Tibial artery (tissue), 4 donors: ENCODE data around the gene CORO2B.

Experiments used
- DNase-seq, 2 donors: peaks; one replicate each; pipeline ENCODE4 v3.0.0-alpha.2; 2019
- H3K27ac ChIP-seq, 2 donors: fragments of 200-600 bp; sonication (generic) in 1 of 2; 1 replicate in 1 of 2; 2 replicates in 1 of 2; pipeline ENCODE4 v1.5.1; 2018 to 2019; ENCODE audit warnings: mild to moderate bottlenecking in 1 of 2
- H3K27me3 ChIP-seq, 2 donors: fragments of 200-600 bp; sonication (generic) in 1 of 2; one replicate each; pipeline versions ENCODE4 v1.5.1 to v1.6.0; 2016 to 2019
- H3K36me3 ChIP-seq, 3 donors: fragments of 200-600 bp; sonication (generic) in 2 of 3; one replicate each; pipeline ENCODE4 v1.5.1; 2016 to 2019; ENCODE audit warnings: mild to moderate bottlenecking in 2 of 3
- H3K4me1 ChIP-seq, 4 donors: fragments of 200-600 bp; sonication (generic) in 2 of 4; 1 replicate in 3 of 4; 2 replicates in 1 of 4; pipeline ENCODE4 v1.5.1; 2016 to 2019
- H3K4me3 ChIP-seq, 2 donors: fragments of 200-600 bp; sonication (generic) in 1 of 2; 1 replicate in 1 of 2; 2 replicates in 1 of 2; pipeline ENCODE4 v1.5.1; 2018 to 2019; ENCODE audit warnings: mild to moderate bottlenecking in 2 of 2
- H3K9me3 ChIP-seq, 3 donors: fragments of 200-600 bp; sonication (generic) in 1 of 3; one replicate each; pipeline ENCODE4 v1.5.1; 2016 to 2019
- intact Hi-C: fragments of 100-400 bp; cut with DNase I; formaldehyde crosslinking; loops from one replicate; pipeline ENCODE4 v1.15.0; 2023; ENCODE audit warnings: low total_unique reads
- TF ChIP-seq, protein P1 (sequence below), 2 experiments: fragments of 200-600 bp in 1 of 2; fragments of 450-650 bp in 1 of 2; IDR thresholded peaks; one replicate each; pipeline ENCODE4 v1.5.1; 2017 to 2019; ENCODE audit warnings: antibody characterized with exemption in 2 of 2, mild to moderate bottlenecking in 1 of 2, moderate library complexity in 1 of 2

CORO2B gene

GRCh38 chr15:68773036-68773435 is 194.2 kb downstream of the CORO2B start:
- Histone ChIP-seq H3K27ac (no peak overlapping the region), H3K36me3 (peaks cover 0 to 7% (median 0%) of the 10 kb centered on the region in 3 donors), H3K9me3 (no peaks in the 10 kb centered on the region), H3K27me3 (no peaks in the 10 kb centered on the region), H3K4me1 (peaks cover 0 to 29% (median 21%) of the 10 kb centered on the region in 4 donors), H3K4me3 (no peak overlapping the region)
- TF ChIP-seq, protein P1, sequence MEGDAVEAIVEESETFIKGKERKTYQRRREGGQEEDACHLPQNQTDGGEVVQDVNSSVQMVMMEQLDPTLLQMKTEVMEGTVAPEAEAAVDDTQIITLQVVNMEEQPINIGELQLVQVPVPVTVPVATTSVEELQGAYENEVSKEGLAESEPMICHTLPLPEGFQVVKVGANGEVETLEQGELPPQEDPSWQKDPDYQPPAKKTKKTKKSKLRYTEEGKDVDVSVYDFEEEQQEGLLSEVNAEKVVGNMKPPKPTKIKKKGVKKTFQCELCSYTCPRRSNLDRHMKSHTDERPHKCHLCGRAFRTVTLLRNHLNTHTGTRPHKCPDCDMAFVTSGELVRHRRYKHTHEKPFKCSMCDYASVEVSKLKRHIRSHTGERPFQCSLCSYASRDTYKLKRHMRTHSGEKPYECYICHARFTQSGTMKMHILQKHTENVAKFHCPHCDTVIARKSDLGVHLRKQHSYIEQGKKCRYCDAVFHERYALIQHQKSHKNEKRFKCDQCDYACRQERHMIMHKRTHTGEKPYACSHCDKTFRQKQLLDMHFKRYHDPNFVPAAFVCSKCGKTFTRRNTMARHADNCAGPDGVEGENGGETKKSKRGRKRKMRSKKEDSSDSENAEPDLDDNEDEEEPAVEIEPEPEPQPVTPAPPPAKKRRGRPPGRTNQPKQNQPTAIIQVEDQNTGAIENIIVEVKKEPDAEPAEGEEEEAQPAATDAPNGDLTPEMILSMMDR (IDR thresholded peaks at IDR 0.05): no peak
- no peak for DNase-seq
- intact Hi-C loops: no loop called here

DNA sequence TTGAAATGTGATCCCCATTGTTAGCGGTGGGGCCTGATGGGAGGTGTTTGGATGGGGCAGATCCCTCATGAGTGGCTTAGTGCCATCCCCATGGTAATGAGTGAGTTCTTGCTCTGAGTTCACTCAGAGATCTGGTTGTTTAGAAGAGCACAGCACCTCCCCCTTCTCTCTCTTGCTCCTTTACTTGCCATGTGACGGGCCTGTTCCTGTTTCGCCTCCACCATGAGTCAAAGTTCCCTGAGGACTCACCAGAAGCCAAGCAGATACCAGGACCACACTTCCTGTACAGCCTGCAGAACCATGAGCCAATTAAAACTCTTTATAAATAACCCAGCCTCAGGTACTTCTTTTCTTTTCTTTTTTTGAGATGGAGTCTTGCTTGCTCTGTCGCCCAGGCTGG is 195.3 kb downstream of the CORO2B start:
- Histone ChIP-seq H3K27ac (peak overlapping the region in 1 of 2 donors; percentile 71), H3K36me3 (peaks cover 0 to 7% (median 4%) of the 10 kb centered on the region in 3 donors), H3K4me3 (no peak overlapping the region), H3K9me3 (no peaks in the 10 kb centered on the region), H3K4me1 (peaks cover 0 to 29% (median 21%) of the 10 kb centered on the region in 4 donors), H3K27me3 (no peaks in the 10 kb centered on the region)
- TF ChIP-seq, protein P1 (IDR thresholded peaks at IDR 0.05): no peak
- intact Hi-C loops: no loop called here
- DNase-seq: no peak

DNA sequence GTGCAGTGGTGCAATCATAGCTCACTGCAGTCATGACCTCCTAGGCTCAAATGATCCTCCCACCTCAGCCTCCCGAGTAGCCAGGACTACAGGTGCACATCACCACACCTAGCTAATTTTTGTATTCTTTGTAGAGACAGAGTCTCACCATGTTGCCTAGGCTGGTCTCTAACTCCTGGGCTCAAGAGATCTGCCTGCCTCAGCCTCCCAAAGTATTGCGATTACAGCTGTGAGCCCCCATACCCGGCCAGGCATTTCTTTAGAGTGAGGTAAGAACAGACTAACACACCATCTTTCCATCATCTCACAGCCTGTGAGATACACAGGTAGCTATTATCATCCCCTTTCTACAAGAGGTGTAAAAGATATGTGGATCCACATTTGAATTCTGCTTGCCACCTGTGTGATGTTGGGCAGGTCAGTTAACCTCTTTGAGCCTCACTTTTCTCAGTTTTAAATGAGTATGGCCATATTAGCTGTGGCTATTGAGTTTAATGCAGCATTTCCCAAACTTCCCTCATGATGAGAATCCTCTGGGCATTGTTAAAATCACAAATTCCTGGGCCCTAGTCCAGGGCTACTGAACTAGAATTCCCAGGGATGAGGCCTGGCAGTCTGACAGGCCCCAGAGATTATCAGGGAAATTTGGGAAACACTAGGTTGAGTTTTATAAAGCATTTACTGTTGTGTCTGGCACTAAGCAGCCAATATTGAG is 195.9 kb downstream of the CORO2B start:
- H3K9me3 ChIP-seq: no peaks in the 10 kb centered on the region
- H3K4me1 ChIP-seq: peaks cover 0 to 29% (median 21%) of the 10 kb centered on the region in 4 donors
- peak in 1 of 2 donors; percentile 11 for DNase-seq
- peaks cover 5 to 12% (median 10%) of the 10 kb centered on the region in 3 donors for H3K36me3 ChIP-seq
- H3K4me3 ChIP-seq: no peak overlapping the region
- H3K27ac ChIP-seq: peak overlapping the region; percentile 71 to 79
- TF ChIP-seq, protein P1 (IDR thresholded peaks at IDR 0.05): no peak
- H3K27me3 ChIP-seq: no peaks in the 10 kb centered on the region
- intact Hi-C loops: loop anchor here (5.0 kb wide), 1 partner anchor 43 kb away; no protein-coding TSS in a partner anchor

- no peaks in the 10 kb centered on the region for H3K27me3 ChIP-seq
- intact Hi-C loops: loop anchor here (5.0 kb wide), 1 partner anchor 42 kb away; no protein-coding TSS in a partner anchor
- TF ChIP-seq, protein P1 (IDR thresholded peaks at IDR 0.05): no peak
- H3K36me3 ChIP-seq: peaks cover 9 to 17% (median 15%) of the 10 kb centered on the region in 3 donors
- peak overlapping the region; percentile 71 to 79 for H3K27ac ChIP-seq
- H3K4me3 ChIP-seq: no peak overlapping the region
- DNase-seq: no peak
- H3K4me1 ChIP-seq: peaks cover 0 to 29% (median 21%) of the 10 kb centered on the region in 4 donors
- no peaks in the 10 kb centered on the region for H3K9me3 ChIP-seq
These were observed 196.4 kb downstream of the CORO2B start for GRCh38 chr15:68775236-68775577.

DNA sequence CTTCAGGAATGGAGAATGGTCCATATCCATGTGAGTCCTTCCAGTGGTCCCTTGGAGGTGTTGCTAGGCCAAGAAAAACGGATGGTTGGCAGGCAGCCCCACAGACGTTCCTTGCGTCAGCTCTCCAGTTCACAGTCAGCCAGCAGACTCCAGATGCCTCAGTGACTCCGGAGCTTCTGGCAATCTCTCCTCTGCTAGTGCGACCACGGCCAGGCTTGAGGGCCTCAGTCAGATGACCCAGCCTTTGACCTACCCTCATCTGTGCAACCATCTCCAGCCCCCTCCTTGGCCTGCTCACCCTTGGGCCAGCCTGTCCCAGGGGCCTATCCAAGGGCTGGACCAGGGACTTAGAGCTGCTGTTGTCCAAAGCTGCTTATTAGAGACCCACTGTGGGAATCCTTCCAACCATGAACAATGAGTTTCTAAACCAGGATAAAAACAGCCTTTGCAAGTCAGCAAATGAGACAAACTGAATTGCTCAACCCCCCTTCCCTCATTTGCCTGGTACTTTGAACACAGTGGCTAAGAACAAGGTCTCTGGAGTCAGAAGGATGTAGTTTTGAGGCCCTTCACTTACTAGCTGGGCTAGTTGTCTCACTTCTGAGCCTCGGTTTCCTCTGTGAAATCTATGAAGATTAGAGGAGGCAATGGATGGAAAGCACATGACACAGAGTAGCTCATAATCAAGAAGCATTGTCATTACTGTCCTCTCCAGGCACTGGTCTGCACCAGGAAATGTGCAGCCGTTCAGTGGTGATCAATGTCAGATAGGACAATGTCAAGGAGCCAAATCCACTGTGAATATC is 197.1 kb downstream of the CORO2B start:
- Histone ChIP-seq H3K27me3 (no peaks in the 10 kb centered on the region), H3K27ac (peak overlapping the region; percentile 71 to 79), H3K4me3 (no peak overlapping the region), H3K9me3 (no peaks in the 10 kb centered on the region), H3K36me3 (peaks cover 14 to 24% (median 21%) of the 10 kb centered on the region in 3 donors), H3K4me1 (peaks cover 0 to 29% (median 21%) of the 10 kb centered on the region in 4 donors)
- peak; percentile 94 to 95 for DNase-seq
- intact Hi-C loops: loop anchor here (5.0 kb wide), 1 partner anchor 41 kb away; no protein-coding TSS in a partner anchor
- TF ChIP-seq, protein P1 (IDR thresholded peaks at IDR 0.05): no peak
